GM23338 (cell line): Measurements from ENCODE around the gene TECPR2. TPM values are rescaled to one million over a fixed set of nuclear protein-coding genes. Genes with fewer than 3 reads are reported as not detected.

Experiments used
- ATAC-seq: fragments of 200-7000 bp; cut with Tn5 transposase; 3 replicates; pipeline ENCODE4 v1.9.1; 2020
- DNase-seq: peaks from one replicate; pipeline ENCODE4 v3.0.0-alpha.2; 2015; ENCODE audit warnings: low spot score
- H2AFZ ChIP-seq: fragments of 200-600 bp; sonication (generic); 2 replicates; pipeline ENCODE4 v1.8.0; 2016; ENCODE audit warnings: antibody characterized with exemption, mild to moderate bottlenecking, moderate library complexity
- H3F3A ChIP-seq: fragments of 200-600 bp; sonication (generic); replicated peaks from 2 replicates; pipeline ENCODE4 v1.8.0; 2017; ENCODE audit warnings: antibody characterized with exemption, mixed run types, low read depth
- H3K27ac ChIP-seq: fragments of 200-600 bp; sonication (generic); 2 replicates; pipeline ENCODE4 v1.6.1; 2016; ENCODE audit warnings: low read depth
- H3K27me3 ChIP-seq: fragments of 200-600 bp; sonication (generic); 2 replicates; pipeline ENCODE4 v1.8.0; 2016; ENCODE audit warnings: mild to moderate bottlenecking, mixed run types, moderate library complexity; ENCODE audit not compliant: insufficient read depth
- H3K36me3 ChIP-seq: fragments of 200-600 bp; sonication (generic); 2 replicates; pipeline ENCODE4 v1.8.0; 2016; ENCODE audit warnings: mild to moderate bottlenecking; ENCODE audit not compliant: insufficient read depth
- H3K4me1 ChIP-seq: fragments of 200-600 bp; sonication (generic); 2 replicates; pipeline ENCODE4 v1.8.0; 2016; ENCODE audit warnings: mild to moderate bottlenecking, moderate library complexity; ENCODE audit not compliant: insufficient read depth
- H3K4me2 ChIP-seq: fragments of 200-600 bp; sonication (generic); 2 replicates; pipeline ENCODE4 v1.7.1; 2017; ENCODE audit warnings: mixed run types
- H3K4me3 ChIP-seq: fragments of 200-600 bp; sonication (generic); 2 replicates; pipeline ENCODE4 v1.6.1; 2016; ENCODE audit warnings: mixed run types
- H3K79me2 ChIP-seq: fragments of 200-600 bp; sonication (generic); replicated peaks from 2 replicates; pipeline ENCODE4 v1.8.0; 2017; ENCODE audit warnings: mild to moderate bottlenecking; ENCODE audit not compliant: insufficient read depth
- H3K9me2 ChIP-seq: fragments of 200-600 bp; sonication (generic); 2 replicates; pipeline ENCODE4 v1.8.0; 2017; ENCODE audit not compliant: insufficient read depth
- H4K20me1 ChIP-seq: fragments of 200-600 bp; sonication (generic); replicated peaks from 2 replicates; pipeline ENCODE4 v1.8.0; 2017; ENCODE audit warnings: mild to moderate bottlenecking; ENCODE audit not compliant: insufficient read depth
- H3K27ac Mint-ChIP-seq: 2 replicates; pipeline ENCODE4 v1.8.0; 2020; ENCODE audit warnings: inconsistent platforms, mild to moderate bottlenecking, moderate library complexity, mixed read lengths
- H3K27me3 Mint-ChIP-seq: 3 replicates; pipeline ENCODE4 v1.8.0; 2022; ENCODE audit warnings: low read depth, mild to moderate bottlenecking, moderate library complexity, mixed read lengths, inconsistent platforms; ENCODE audit not compliant: insufficient read depth, poor library complexity
- H3K36me3 Mint-ChIP-seq: 3 replicates; pipeline ENCODE4 v1.8.0; 2021; ENCODE audit warnings: low read depth, mild to moderate bottlenecking, inconsistent platforms, moderate library complexity, mixed read lengths
- H3K4me1 Mint-ChIP-seq: 3 replicates; pipeline ENCODE4 v1.8.0; 2020; ENCODE audit warnings: mild to moderate bottlenecking, inconsistent platforms, mixed read lengths
- H3K4me3 Mint-ChIP-seq: 3 replicates; pipeline ENCODE4 v1.8.0; 2021; ENCODE audit warnings: moderate library complexity, mild to moderate bottlenecking, inconsistent platforms, mixed read lengths
- H3K9me3 Mint-ChIP-seq: 3 replicates; pipeline ENCODE4 v1.8.0; 2020; ENCODE audit warnings: moderate library complexity, mild to moderate bottlenecking, inconsistent platforms, mixed read lengths
- CREB1 ChIP-seq: fragments of 250-450 bp; sonication (Bioruptor Pico); IDR thresholded peaks from 2 replicates; pipeline ENCODE4 v1.5.0; 2020; ENCODE audit warnings: low read depth, mild to moderate bottlenecking, moderate library complexity
- CTCF ChIP-seq, 2 experiments: fragments of 200-600 bp in 1 of 2; sonication (generic) in 1 of 2; conservative IDR thresholded peaks; 2 replicates each; pipeline versions ENCODE4 v1.5.1 to v1.6.1; 2016 to 2017; ENCODE audit warnings: antibody characterized with exemption in 2 of 2, low read depth in 2 of 2, mild to moderate bottlenecking in 2 of 2, moderate library complexity in 1 of 2
- ETS1 ChIP-seq: IDR thresholded peaks from 2 replicates; pipeline ENCODE4 v1.6.1; 2016; ENCODE audit warnings: antibody characterized with exemption
- EZH2 ChIP-seq: fragments of 200-600 bp; sonication (generic); IDR thresholded peaks from one replicate; pipeline ENCODE4 v1.8.0; 2017; ENCODE audit warnings: antibody characterized with exemption, mild to moderate bottlenecking, low read depth; ENCODE audit not compliant: unreplicated experiment
- EZH2phosphoT487 ChIP-seq: fragments of 200-600 bp; sonication (generic); IDR thresholded peaks from one replicate; pipeline ENCODE4 v1.8.1; 2018; ENCODE audit warnings: antibody characterized with exemption; ENCODE audit not compliant: unreplicated experiment
- JUNB ChIP-seq: IDR thresholded peaks from one replicate; pipeline ENCODE4 v1.6.1; 2016; ENCODE audit warnings: antibody characterized with exemption; ENCODE audit not compliant: unreplicated experiment
- NANOG ChIP-seq: IDR thresholded peaks from 2 replicates; pipeline ENCODE4 v1.6.1; 2016; ENCODE audit warnings: antibody characterized with exemption, borderline replicate concordance
- POLR2AphosphoS5 ChIP-seq: IDR thresholded peaks from 2 replicates; pipeline ENCODE4 v1.6.1; 2016; ENCODE audit warnings: antibody characterized with exemption, low read depth
- REST ChIP-seq: IDR thresholded peaks from one replicate; pipeline ENCODE4 v1.6.1; 2018; ENCODE audit warnings: antibody characterized with exemption; ENCODE audit not compliant: unreplicated experiment
- ZNF114 ChIP-seq: fragments of 250-450 bp; sonication (Bioruptor Pico); IDR thresholded peaks from 2 replicates; pipeline ENCODE4 v1.5.0; 2020; ENCODE audit warnings: mild to moderate bottlenecking, moderate library complexity
- ZNF331 ChIP-seq: fragments of 250-450 bp; sonication (Bioruptor Pico); IDR thresholded peaks from 2 replicates; pipeline ENCODE4 v1.5.0; 2020; ENCODE audit warnings: low read depth, mild to moderate bottlenecking, moderate library complexity
- polyA plus RNA-seq: library from polyadenylated mRNA; unstranded; fragments of >200 nt; fragmentation: Nextera tagmentation; extraction: Ambion mirVana; gene quantifications from 2 replicates; pipeline ENCODE4 v1.2.1, GENCODE V29; 2016
- total RNA-seq: library from RNA; depleted of rRNA; stranded (reverse); fragments of >200 nt; shearing (Covaris generic); gene quantifications from 2 replicates; pipeline ENCODE4 v1.2.3, GENCODE V29; 2014

TECPR2 gene
- total and polyA plus RNA-seq, 2 experiments from 2014 or later = 4.8 to 20.5 TPM

- Histone ChIP-seq H2AFZ (no peak overlapping the region), H3K4me3 (no peak overlapping the region), H3K27me3 (no peaks in the 10 kb centered on the region), H3K9me2 (no peaks in the 10 kb centered on the region), H4K20me1 (no peaks in the 10 kb centered on the region), H3K79me2 (no peaks in the 10 kb centered on the region; the same call in 1 of the 2 replicates), H3K4me2 (no peak overlapping the region), H3K36me3 (peaks cover 7% of the 10 kb centered on the region; the same call in 1 of the 2 replicates), H3K27ac (no peak overlapping the region), H3K4me1 (peaks cover 2% of the 10 kb centered on the region; the same call in 1 of the 2 replicates), H3F3A (peaks cover 16% of the 10 kb centered on the region; the same call in 1 of the 2 replicates)
- TF ChIP-seq CTCF (conservative IDR thresholded peaks at IDR 0.05; ENCODE audit: low read depth in 2 of 2) (no peak), JUNB (no peak), ZNF114 (CRISPR knock-in tag) (no peak), ETS1 (no peak), EZH2 (no peak), POLR2AphosphoS5 (no peak), CREB1 (CRISPR knock-in tag) (no peak), ZNF331 (CRISPR knock-in tag) (no peak), EZH2phosphoT487 (no peak), NANOG (no peak)
- H3K27ac Mint-ChIP-seq = no peak overlapping the region
- H3K4me1 Mint-ChIP-seq = peaks cover 5% of the 10 kb centered on the region; the same call in 2 of the 3 replicates
- H3K9me3 Mint-ChIP-seq = no peaks in the 10 kb centered on the region
- DNase-seq (no peak), ATAC-seq (no peak)
- no peak overlapping the region for H3K4me3 Mint-ChIP-seq
- H3K36me3 Mint-ChIP-seq = peaks cover 16% of the 10 kb centered on the region
- H3K27me3 Mint-ChIP-seq = no peaks in the 10 kb centered on the region
Observed at GRCh38 chr14:102439556-102439955, 76.8 kb downstream of the TECPR2 start.

- no peaks in the 10 kb centered on the region for H3K9me3 Mint-ChIP-seq
- H3K4me2 ChIP-seq = no peak overlapping the region
- H3K27me3 Mint-ChIP-seq = no peaks in the 10 kb centered on the region
- no peak overlapping the region for H3K4me3 Mint-ChIP-seq
- no peak overlapping the region for H2AFZ ChIP-seq
- no peaks in the 10 kb centered on the region for H3K9me2 ChIP-seq
- no peak overlapping the region for H3K4me3 ChIP-seq
- H3K4me1 Mint-ChIP-seq = peaks cover 5% of the 10 kb centered on the region; the same call in 2 of the 3 replicates
- H3K27ac Mint-ChIP-seq = no peak overlapping the region
- peaks cover 16% of the 10 kb centered on the region; the same call in 1 of the 2 replicates for H3F3A ChIP-seq
- no peaks in the 10 kb centered on the region; the same call in 1 of the 2 replicates for H3K79me2 ChIP-seq
- no peak for DNase-seq
- ATAC-seq = no peak
- H4K20me1 ChIP-seq = no peaks in the 10 kb centered on the region
- peaks cover 2% of the 10 kb centered on the region; the same call in 1 of the 2 replicates for H3K4me1 ChIP-seq
- no peak overlapping the region for H3K27ac ChIP-seq
- no peaks in the 10 kb centered on the region for H3K27me3 ChIP-seq
- H3K36me3 ChIP-seq = peaks cover 7% of the 10 kb centered on the region; the same call in 1 of the 2 replicates
- peaks cover 22% of the 10 kb centered on the region for H3K36me3 Mint-ChIP-seq
- TF ChIP-seq EZH2 (no peak), CTCF (conservative IDR thresholded peaks at IDR 0.05; ENCODE audit: low read depth in 2 of 2) (no peak), REST (no peak), JUNB (no peak)
Observed at GRCh38 chr14:102440392-102440791, 77.7 kb downstream of the TECPR2 start.
